Measurements from ENCODE around the gene BHLHE40.

BHLHE40 gene

DNA sequence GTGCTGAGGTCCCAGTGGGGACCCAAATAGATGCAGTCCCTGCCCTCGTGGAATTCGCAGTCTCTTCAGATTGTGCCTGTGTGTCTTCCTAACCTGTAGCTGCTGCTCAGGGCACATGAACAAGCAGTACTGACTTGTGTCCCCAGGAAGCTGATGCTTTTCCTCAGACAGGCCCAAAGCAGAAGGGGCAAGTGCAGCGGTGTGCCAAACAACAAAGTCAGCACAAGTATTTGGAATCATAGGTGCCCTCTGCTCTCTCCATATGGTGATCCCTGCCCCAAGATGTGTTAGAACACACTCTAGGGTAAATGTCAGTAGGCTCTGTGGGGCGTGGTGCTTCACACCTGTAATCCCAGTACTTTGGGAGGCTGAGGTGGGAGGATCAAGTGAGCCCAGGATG lies 21.9 kb downstream of the BHLHE40 start:
- DNase-seq (ENCODE audit: low read depth, low spot score) = no peak

DNA sequence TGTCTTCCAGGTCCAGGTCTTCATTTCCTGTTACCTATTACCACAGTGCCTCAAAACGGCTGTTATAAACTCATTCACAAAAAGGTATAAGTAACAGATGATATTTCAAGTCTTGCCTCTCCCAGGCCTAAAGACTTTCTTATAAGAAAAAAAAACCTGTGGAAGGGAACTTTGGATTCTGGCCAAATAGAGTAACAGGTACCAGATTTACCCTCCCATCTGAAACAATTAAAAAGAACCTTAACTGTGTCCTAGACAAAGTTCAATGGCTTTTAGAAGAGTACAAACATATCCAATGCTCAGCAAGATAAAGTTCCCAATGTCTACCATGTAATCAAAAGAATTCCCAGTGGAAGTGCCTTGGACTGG lies 22.6 kb downstream of the BHLHE40 start:
- no peak for DNase-seq (ENCODE audit: low read depth, low spot score)

DNA sequence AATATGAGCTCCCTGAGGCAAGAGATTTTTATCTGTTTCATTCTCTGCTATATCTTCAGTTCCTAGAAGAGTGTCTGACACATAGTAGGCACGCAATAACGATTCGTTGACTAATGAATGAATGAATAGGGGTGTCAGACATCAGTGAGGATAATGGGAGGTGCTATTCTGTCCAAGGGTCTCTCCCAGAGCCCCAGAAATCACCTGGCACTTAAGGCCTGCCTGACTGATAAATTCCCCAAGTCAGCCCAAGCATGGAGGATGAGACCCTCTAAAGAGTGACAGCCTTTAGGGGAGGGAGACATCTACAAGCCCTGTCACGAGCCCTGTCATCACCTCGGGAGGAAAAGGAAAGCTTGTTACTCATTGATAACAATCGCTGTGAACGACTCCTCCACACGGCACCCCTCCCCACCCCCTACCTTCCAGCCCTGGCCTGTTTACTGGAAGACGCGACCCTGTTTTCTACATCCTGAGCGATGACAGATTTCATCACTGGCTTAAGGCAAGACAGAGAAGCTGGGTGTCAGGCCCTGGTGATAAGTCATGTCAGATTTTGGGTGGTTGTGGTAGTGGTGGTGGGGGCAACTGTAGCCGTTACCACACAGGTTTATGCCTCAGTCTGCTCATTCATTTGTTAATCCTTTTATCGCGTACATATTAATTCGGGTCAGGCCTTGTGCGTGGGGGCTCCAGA lies 23.1 kb downstream of the BHLHE40 start:
- DNase-seq (ENCODE audit: low read depth, low spot score) = no peak

DNA sequence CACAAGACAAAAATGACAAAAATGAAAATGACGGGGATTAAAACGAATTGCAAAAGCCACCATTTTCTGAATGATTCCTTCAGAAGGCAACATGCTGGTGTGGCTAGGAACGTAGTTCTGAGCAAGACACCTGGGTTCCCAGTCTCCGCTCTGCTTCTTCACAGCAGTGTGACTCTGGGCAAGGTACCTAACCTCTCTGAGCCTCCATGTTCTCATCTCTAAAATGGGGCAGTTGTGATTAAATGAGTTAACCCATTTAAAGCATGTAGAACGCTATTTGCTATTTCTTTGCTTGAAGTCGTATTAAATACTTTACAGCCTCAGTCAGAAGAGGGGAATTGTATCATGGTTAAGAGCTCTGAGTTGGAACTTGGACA lies 23.6 kb downstream of the BHLHE40 start:
- no peak for DNase-seq (ENCODE audit: low read depth, low spot score)

DNA sequence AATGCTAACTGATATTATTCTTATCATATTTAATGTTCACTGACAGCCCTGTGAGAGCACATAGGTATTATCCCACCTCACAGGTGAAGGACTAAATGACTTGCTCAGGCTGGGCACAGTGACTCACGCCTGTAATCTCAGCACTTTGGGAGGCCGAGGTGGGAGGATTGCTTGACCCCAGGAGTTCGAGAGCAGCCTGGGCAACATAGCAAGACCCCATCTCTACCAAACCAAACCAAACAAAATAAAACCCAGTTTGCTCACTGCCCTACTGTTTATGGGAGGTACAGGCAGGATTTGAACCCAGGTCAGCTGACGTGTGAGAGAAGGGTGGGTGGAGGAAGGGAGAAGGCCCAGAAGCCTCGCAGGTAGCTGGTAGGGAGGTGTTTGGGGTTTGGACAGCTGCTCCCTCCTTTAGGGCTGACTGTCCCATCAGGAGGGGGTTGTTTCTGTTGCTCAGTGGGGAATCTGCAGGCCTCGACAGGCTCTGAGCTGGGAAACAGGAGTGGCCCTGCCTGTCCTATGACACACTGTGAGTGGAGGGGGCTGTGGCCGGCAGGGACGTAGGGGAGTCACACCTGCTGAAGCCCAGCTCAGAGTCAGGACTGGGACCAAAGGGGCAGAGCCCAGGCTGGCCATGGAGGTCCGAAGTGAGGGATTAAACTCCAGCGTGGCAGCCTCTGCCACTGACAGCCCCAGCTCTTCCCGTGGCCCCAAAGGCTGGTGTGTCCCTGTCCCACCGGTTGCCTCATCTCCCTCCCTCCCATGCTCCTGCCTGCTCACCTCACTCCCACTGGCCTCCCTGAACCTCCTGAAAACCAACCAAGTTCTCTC lies 25.3 kb downstream of the BHLHE40 start:
- DNase-seq (ENCODE audit: low read depth, low spot score) = no peak

DNA sequence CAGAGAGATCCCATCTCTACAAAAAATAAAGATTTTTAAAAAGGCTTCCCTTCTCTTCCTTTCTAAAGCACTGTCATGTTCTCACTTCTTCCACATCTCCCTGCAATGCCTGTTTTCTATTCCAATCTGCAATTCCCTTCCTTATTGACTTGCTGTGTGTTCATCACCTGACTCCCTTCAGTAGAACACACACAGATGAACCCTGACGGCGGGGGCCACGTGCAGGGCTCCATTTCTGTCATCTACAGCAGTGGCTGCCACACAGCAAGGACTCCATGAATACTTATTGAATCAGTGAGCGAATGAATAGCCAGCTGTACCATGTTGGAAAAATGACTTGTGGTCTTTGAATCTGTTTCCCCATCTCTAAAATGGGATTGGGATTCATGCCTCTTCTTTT lies 26.1 kb downstream of the BHLHE40 start:
- DNase-seq (ENCODE audit: low read depth, low spot score) = no peak

DNA sequence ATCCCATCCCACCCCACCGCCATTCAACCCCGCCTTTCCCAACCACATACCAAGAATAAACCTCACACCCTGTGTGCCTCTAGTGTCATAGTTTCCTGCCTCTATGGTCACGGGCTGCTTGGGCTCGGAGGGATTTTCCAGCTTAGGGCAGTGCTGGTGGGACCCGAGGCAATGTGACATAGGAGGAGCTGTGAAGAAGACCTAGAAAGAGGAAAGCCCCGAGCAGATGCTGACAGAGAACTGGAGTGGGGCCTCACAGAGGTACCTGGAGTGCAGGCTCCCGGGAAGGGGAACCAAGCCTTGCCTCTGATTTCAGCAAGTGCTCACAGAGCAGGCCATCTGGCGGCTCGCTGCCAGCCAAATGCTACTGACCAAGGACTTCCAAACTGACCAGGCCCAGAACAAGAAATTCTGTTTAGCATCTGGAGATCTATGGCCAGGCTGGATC lies 27.5 kb downstream of the BHLHE40 start:
- DNase-seq (ENCODE audit: low read depth, low spot score) = no peak

DNA sequence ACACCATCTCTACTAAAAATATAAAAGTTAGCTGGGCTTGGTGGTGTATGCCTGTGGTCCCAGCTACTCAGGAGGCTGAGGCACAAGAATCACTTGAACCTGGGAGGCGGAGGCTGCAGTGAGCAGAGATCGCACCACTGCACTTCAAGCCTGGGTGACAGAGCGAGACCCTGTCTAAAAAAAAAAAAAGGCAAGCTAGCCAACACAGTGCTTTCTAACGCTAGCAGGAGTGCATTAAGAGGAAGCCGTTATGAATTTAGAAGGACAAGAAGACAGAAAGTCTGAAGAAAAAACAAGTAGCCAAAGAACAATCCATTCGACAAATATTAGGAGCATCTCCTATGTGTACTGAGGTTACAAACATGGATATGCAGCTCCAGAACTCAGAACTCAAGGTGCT lies 28.6 kb downstream of the BHLHE40 start:
- DNase-seq (ENCODE audit: low read depth, low spot score) = no peak

DNA sequence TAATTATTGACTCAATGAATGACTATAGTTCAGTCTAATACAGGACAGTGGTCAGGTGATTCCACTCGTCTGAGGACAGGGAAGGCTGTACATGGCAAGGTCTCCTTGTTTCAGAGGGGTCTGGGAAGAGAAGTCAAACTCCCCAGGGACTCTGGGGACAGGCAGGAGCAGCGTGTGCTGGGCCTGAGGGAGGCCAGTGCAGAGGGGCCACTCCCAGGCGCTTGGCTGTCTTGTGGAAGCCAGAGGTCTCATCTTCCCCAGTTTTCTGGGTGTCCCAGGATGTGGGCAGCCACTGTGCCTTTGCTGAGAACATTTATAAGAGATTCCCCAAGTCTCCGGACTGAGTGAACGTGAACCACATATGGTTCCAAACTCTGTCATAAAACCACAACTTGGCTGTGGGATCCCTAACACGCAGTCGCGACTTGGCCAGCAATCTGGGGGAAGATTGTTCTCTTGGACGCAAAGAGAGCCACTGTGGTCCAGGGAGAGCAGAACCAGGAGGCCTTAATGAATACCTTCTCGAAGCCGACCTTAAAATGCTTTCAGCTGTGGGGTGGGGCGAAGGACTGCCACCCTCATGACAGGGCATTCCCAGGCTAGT lies 30.4 kb downstream of the BHLHE40 start:
- DNase-seq (ENCODE audit: low read depth, low spot score) = no peak

DNA sequence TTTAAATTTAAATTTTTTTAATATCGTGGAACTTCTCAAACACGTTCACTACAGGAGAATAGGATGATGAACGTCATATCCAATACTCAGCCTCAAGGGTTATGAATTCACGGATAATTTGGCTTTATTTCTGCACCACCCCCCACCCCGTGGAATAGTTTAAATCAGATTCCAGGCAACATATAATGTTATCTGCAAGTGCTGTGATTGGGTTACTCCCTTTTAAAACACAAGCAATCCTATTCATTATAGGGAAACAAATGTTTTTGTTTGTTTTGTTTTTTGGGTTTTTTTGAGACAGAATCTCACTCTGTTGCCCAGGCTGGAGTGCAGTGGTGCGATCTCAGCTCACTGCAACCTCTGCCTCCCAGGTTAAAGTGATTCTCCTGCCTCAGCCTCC lies 30.9 kb downstream of the BHLHE40 start:
- DNase-seq (ENCODE audit: low read depth, low spot score) = no peak

DNA sequence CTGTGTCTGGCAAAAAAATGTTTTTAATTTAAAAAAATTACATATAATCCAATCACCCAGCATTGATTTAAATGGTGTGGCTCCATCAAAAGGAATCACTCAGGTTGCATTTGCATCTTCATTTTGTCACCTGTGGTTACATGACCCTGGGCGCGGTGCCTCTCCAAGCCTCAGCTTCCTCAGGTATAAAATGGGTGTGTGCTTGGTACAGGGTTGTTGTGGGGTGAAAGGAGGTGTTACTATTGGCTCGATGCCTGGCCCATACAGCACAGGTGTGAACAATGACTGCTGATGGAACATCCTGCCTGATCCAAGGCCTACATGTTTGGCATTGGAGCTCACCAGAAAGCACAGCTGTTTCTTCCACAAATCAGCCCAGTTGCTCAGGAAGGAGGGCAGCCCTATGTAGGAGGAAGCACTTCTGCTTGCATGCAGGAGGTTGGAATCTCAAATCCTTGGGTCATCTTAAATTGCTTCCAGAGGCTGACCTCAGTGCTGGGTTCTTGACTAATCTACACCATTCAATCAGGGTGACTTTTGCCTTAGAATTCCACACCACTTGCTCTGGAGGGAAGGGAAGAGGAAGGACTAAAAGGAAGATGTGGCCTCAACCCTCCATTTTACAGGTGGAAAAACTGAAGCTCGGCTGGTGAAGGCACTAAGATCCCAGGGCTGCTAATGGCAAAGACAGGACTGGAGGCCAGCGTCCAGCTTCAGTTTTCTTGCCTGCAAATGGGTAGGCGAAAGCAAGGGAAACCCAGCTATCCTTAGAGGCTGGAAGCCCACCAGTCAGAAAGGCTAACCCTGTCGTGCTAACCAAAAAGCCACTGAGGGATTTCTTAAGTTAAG lies 31.7 kb downstream of the BHLHE40 start:
- DNase-seq (ENCODE audit: low read depth, low spot score) = no peak

DNA sequence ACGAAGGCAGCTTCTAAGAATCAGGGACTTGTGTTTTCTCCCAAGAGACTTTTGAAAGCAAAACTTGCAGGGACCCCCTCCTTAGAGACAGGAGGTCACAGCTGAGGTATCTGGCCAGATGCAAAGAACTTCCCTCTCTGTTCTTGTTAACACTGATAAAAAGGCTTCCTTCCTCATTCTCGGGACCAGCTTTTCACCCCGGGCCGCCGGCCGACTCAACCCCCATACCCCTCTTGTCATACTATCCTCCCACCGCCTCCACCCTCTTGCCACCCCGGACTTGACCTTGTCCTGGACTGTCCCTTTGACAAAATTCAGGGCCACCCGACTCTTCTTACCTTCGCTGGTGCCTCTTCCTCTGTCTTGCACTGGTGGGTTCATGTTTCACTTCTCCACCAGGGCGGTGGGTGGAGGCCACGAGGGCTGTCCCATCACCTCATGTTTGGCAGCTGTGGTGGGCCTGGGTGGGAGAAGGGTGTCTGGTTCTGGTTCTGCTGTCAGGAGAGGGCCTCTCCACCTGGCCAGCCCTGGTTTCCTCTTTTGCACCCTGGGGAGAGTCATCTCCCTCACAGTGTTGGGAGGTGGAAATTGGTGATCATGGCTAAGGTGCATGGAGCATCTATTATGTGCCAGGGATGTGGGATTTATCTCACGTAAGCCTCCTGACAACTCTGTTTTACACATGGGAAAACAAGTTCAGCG lies 32.5 kb downstream of the BHLHE40 start:
- no peak for DNase-seq (ENCODE audit: low read depth, low spot score)

DNA sequence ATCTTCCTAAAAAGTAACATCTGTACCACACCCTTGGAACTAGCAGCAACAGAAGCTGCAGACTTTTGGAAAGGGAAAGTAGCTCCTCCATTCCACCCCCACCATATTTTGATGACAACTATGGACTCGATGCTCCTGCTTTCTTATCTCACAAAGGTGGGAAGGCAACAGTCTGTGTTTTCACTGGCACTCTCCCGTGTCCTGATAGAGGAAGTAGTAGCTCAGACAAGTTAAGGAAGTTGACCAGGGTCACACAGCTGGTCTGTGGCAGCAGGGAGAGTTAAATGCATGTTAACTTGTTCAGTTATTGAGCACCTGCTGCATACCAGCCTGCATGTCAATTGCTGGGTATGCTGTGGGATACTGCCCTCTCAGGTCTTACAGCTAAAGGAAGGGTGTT lies 33.1 kb downstream of the BHLHE40 start:
- DNase-seq (ENCODE audit: low read depth, low spot score) = no peak

DNA sequence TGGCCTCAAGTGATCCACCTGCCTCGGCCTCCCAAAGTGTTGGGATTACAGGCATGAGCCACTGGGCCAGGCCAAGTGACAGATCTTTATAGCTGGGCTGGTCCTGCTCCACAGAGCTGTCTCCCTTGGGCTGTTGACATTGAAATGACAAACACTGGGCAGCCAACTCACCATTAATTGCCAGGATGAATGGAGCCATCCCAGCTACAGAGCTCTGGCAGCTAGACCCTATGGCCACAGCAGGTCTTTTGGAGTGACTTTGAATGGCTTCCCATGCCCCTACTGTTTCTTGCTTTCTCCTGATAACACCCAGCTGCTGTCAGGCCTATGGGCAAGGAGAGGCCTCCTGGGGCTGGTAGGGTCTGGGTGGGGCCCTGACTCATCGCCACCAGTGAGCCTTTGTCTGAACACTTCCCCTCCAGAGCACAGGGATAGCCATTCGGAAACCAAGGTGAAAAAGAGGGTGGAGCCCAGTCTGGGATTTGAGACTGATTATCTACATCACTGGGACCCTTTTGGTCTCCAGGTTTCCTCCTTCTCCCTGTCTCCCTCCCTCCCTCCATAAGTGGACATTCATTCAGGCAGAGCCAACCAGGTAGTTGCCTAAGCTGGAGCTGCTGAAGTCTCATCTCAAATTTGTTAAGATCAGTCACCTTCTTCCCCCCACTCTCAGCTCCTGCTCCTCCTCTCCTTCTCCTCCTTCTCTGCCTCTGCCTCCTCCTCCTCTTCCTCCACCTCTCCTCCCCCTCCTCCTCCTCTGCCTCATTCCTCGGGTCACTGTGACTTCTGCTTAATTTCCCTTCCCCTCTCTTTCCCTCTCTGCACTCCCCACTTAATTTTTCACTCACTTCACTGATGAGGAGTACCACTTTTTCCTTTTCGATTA lies 34.0 kb downstream of the BHLHE40 start:
- no peak for DNase-seq (ENCODE audit: low read depth, low spot score)

DNA sequence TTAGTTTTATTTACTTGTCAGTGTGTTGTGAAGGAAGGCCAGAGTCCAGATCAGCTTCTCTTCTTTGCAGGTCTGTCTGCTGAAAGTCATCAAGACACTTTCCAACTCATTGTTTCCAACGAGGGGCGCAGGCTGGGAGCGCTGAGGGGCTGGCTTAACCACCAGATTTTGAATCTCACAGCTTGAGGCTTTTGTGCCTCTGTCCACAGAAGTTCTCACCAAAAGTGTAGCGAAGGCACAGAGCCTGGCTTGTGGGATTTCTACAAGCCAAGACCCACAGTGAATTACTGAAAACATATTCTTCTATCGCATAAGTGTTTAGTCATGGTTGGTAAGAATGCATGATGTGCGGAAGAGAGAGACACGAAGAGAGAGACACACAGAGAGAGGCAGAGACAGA lies 35.2 kb downstream of the BHLHE40 start:
- DNase-seq (ENCODE audit: low read depth, low spot score) = no peak

DNA sequence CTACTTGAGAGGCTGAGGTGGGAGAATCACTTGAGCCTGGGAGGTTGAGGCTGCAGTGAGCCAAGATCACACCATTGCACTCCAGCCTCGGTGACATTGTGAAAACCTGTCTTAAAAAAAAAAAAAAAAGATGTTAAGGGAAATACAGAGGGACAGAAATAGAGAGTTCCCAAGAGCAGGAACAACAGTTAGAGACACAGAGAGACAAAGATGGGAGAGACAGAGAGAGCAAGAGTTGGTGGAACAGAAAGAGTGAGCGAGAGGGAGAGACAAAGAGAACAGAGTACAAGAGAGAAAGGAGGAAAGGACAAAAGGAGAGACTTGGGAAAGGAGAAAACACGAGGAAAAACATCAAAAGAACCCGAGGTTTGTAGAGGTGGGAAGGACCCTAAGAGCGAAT lies 35.8 kb downstream of the BHLHE40 start:
- no peak for DNase-seq (ENCODE audit: low read depth, low spot score)

DNA sequence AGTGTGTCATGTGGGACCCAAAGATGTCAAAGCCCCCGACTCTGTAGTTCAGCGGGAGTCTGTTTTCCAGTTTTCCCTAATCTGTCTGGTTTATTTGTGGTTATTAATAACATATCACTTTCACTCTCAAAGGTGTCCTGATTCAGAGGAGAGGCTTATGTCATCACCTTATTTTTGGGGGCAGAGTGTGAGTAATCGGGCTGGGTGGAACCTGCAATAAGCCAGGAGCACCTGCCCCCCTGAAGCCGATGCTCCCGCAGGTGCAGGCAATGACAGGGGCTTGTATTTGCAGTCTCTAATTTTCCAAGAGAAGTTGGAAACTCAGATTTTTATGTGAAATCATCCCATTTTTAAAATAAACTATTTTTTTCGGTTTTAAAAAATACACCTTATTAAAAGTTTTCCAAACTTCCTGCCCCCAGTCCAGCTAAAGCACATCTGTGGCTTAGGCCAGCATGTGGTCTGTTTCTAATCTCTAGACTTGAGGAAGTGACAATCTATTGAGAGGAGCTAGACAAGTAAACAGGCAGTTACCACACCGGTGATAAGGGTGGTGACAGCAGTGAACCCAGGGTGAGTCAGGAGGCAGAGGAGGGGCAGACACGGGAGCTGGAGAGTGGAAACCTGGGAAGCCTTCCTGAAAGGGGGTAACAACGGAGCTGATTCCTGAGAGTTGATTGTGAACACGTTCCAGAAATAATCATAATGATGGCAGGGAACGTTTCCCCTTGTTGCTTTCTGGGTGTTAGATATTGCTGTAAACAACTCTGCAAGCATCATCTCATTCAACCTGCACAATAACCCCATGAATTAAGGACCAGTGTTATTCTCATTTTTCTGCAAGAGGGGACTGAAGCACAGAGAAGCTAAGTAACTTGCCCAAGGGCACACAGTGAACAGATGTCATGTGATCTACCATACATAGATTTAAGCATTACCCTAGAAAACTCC lies 37.2 kb downstream of the BHLHE40 start:
- no peak for DNase-seq (ENCODE audit: low read depth, low spot score)

DNA sequence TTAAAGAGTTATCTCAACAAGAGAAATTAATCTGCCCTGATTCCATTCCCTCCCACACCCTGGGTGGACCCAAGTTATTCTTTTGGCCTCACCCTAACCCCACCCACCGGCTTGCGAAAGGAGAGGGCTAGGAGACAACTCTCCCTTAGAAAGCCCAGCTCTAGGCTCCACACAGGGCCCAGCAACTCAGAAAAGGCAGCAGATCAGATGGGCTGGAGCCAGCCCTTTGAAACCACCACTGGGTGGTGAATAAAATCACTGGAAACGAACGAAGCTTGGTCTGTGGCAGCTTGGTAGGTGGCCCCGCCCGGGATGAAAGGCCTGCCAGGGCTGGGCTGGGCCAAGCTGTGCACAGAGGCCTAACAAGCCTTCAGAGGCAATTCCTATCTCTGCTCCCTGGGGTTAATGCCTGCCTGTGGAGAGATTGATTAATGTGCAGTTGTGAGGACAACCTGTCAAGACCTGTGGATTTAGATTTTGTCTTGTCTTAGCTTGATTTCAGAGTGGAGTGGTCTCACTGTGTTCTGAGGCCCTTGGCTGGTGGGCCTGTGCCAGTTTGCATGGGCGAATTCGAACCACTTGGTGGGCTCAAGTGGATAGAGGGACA lies 38.8 kb downstream of the BHLHE40 start:
- DNase-seq (ENCODE audit: low read depth, low spot score) = no peak

Measured in iPS DF 19.7 (cell line).